Measurements from ENCODE around the gene TP63.

TP63 gene

DNA sequence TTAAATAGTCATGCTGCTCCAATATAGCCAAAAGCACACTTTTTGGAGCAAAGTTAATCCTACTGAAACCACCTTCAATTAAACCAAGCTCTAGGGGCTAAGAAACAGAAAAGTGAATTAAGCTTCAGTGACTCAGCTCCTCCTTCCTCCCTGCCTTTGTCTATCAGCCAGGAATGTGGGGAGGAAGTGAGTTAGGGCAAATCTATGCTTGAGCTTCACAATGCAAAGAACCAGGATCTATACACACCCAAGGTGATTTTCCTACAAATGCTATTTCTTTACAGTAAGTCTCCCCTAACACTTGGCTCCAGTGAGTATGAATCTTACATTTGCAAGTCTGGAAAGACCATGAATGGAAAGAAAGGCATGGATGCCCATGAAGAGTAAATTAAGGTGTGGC is 277.5 kb downstream of the TP63 start:
- DNase-seq (ENCODE audit: low read depth) = no peak
- no peak overlapping the region for H3K4me3 ChIP-seq (ENCODE audit: control insufficient read depth, low read depth, low read length)
- TF ChIP-seq CTCF (IDR thresholded peaks at IDR 0.05; ENCODE audit: control insufficient read depth, insufficient read depth, low read depth, low read length, missing control alignments) = no peak

DNA sequence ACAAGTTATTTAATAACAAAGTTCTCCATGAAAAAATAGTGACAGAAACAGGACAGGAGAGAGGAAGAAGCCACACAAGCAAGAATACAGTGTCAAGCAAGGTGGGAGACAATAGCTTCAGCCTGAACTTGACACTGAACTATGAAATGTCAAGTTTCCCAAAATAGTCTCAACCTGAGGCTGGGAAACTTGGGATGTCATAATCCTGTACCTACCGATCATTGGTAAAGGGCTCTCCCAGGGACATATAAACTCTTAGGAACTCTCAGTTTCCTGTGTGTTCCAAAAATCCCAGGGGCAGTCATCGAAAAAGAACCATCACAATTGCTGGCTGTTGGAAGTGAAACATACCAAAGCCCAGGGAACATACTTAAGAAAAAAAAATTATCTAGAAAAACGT is 277.9 kb downstream of the TP63 start:
- H3K4me3 ChIP-seq (ENCODE audit: control insufficient read depth, low read depth, low read length) = no peak overlapping the region
- no peak for DNase-seq (ENCODE audit: low read depth)
- no peak for TF ChIP-seq CTCF (IDR thresholded peaks at IDR 0.05; ENCODE audit: control insufficient read depth, insufficient read depth, low read depth, low read length, missing control alignments)

GRCh38 chr3:189909573-189909972 is 278.4 kb downstream of the TP63 start:
- TF ChIP-seq CTCF (IDR thresholded peaks at IDR 0.05; ENCODE audit: control insufficient read depth, insufficient read depth, low read depth, low read length, missing control alignments) = no peak
- H3K4me3 ChIP-seq (ENCODE audit: control insufficient read depth, low read depth, low read length) = no peak overlapping the region
- DNase-seq (ENCODE audit: low read depth) = no peak

DNA sequence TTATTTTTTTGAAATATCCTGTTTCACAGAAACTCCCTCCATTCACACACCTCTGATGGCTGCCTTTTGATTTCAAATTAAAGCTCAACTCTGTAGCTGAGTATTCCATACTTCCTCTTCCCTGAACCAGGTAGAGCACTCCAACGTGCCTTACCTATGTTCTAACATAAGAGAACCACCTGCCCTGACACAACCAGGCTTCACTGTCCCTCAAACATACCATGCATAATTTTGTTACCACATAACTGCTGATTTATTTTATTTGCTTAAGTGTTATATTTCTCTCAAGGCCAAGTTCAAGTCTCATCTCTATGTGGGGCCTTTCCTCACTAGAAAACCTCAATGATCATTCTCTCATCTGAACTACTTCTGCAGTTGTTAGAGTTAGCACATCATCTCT is 279.8 kb downstream of the TP63 start:
- TF ChIP-seq CTCF (IDR thresholded peaks at IDR 0.05; ENCODE audit: control insufficient read depth, insufficient read depth, low read depth, low read length, missing control alignments) = no peak
- H3K4me3 ChIP-seq (ENCODE audit: control insufficient read depth, low read depth, low read length) = no peak overlapping the region
- no peak for DNase-seq (ENCODE audit: low read depth)

DNA sequence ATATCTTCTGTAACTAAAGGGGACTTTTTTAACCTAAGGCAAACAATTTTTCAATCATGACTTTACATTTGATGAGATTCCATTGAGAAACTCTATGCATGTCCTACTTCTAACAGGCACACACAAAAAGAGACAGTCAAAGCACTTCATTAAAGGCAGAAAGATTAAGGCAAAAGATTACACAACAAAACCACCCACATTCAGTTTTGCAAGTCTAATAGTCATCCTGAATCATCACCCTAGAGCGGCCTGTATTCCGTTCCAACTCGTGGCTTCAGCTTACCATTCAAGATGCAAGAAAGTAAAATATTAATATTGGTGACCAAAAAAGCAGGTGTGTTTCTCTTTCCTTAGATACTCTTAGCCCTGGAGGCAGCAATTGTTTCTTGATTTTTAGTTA is 283.6 kb downstream of the TP63 start:
- DNase-seq (ENCODE audit: low read depth) = peak; percentile 89
- TF ChIP-seq CTCF (IDR thresholded peaks at IDR 0.05; ENCODE audit: control insufficient read depth, insufficient read depth, low read depth, low read length, missing control alignments) = no peak
- H3K4me3 ChIP-seq (ENCODE audit: control insufficient read depth, low read depth, low read length) = no peak overlapping the region

DNA sequence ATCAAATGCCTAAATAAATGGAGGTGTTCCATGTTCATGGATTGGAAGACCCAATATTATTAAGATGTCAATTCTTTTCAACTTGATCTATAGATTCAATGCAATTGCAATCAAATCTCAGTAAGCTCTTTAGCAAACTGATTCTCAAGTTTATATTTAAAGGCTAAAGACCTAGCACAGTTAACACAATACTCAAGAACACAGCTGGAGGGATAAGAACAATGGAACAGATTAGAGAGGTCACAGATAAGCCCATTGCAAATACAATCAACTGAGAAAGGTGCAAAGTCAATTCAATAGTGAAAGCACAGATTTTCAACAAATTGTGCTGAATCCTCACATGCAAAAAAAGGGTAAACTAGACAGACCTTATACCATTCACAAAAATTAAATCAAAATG is 290.6 kb downstream of the TP63 start:
- H3K4me3 ChIP-seq (ENCODE audit: control insufficient read depth, low read depth, low read length) = no peak overlapping the region
- no peak for DNase-seq (ENCODE audit: low read depth)
- no peak for TF ChIP-seq CTCF (IDR thresholded peaks at IDR 0.05; ENCODE audit: control insufficient read depth, insufficient read depth, low read depth, low read length, missing control alignments)
